ENCODE results near the gene POLR3K. TPM values are rescaled to one million over a fixed set of nuclear protein-coding genes. Genes with fewer than 3 reads are reported as not detected.

POLR3K gene
- total RNA-seq, 2 donors from 2014 or later = 31.1 to 35.8 TPM

DNA sequence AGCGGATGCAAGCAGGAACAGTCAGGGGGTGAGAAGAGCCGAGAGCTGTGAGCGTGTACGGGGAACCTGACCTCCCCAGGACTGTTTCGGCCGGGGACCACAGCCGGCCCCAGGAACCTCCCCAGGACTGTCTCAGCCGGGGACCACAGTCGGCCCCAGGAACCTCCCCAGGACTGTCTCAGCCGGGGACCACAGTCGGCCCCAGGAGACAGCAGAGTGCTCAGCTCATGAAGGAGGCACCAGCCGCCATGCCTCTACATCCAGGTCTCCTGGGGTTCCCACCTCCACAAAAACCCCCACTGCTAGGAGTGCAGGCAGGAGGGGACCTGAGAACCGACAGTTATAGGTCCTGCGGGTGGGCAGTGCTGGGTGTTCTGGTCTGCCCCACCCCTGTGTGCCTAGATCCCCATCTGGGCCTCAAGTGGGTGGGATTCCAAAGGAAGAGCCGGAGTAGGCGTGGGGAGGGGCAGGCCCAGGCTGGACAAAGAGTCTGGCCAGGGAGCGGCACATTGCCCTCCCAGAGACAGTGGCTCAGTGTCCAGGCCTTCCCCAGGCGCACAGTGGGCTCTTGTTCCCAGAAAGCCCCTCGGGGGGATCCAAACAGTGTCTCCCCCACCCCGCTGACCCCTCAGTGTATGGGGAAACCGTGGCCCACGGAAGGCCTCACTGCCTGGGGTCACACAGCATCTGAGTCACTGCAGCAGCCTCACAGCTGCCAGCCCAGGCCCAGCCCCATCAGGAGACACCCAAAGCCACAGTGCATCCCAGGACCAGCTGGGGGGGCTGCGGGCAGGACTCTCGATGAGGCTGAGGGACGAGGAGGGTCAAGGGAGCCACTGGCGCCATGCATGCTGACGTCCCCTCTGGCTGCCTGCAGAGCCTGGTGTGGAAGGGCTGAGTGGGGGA lies 14.7 kb upstream of the POLR3K start:
- Mint-ChIP-seq H3K4me3 (no peak overlapping the region), H3K4me1 (peaks cover 24% of the 10 kb centered on the region), H3K36me3 (ENCODE audit: low read depth) (peaks cover 6% of the 10 kb centered on the region), H3K9me3 (no peaks in the 10 kb centered on the region), H3K27me3 (ENCODE audit: insufficient read depth) (no peaks in the 10 kb centered on the region), H3K27ac (peak overlapping the region; percentile 61)
- peaks cover 14% of the 10 kb centered on the region for H3K36me3 ChIP-seq (ENCODE audit: control insufficient read depth, insufficient read depth, low read length)
- peak overlapping the region; percentile 53 for H3K27ac ChIP-seq (ENCODE audit: low read depth, low read length)
- DNase-seq = no peak
- TF ChIP-seq, protein P1, sequence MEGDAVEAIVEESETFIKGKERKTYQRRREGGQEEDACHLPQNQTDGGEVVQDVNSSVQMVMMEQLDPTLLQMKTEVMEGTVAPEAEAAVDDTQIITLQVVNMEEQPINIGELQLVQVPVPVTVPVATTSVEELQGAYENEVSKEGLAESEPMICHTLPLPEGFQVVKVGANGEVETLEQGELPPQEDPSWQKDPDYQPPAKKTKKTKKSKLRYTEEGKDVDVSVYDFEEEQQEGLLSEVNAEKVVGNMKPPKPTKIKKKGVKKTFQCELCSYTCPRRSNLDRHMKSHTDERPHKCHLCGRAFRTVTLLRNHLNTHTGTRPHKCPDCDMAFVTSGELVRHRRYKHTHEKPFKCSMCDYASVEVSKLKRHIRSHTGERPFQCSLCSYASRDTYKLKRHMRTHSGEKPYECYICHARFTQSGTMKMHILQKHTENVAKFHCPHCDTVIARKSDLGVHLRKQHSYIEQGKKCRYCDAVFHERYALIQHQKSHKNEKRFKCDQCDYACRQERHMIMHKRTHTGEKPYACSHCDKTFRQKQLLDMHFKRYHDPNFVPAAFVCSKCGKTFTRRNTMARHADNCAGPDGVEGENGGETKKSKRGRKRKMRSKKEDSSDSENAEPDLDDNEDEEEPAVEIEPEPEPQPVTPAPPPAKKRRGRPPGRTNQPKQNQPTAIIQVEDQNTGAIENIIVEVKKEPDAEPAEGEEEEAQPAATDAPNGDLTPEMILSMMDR (conservative IDR thresholded peaks at IDR 0.05) = no peak
- H3K9ac ChIP-seq (ENCODE audit: extremely low read depth, low read length, poor library complexity, severe bottlenecking) = no peak overlapping the region
- H3K27me3 ChIP-seq (ENCODE audit: control insufficient read depth, insufficient read depth, low read length, poor library complexity, severe bottlenecking) = no peaks in the 10 kb centered on the region
- H3K4me3 ChIP-seq (ENCODE audit: low read length) = no peak overlapping the region
- H3K4me1 ChIP-seq (ENCODE audit: control insufficient read depth, insufficient read depth, low read length) = peaks cover 12% of the 10 kb centered on the region
- WGBS, 2 experiments (ENCODE audit: insufficient coverage in 1 of 2, insufficient read length in 1 of 2) = 94 to 95% methylated on average over 18 to 27 of the region's 27 CpGs
- H3K9me3 ChIP-seq (ENCODE audit: control insufficient read depth, low read length) = no peaks in the 10 kb centered on the region

DNA sequence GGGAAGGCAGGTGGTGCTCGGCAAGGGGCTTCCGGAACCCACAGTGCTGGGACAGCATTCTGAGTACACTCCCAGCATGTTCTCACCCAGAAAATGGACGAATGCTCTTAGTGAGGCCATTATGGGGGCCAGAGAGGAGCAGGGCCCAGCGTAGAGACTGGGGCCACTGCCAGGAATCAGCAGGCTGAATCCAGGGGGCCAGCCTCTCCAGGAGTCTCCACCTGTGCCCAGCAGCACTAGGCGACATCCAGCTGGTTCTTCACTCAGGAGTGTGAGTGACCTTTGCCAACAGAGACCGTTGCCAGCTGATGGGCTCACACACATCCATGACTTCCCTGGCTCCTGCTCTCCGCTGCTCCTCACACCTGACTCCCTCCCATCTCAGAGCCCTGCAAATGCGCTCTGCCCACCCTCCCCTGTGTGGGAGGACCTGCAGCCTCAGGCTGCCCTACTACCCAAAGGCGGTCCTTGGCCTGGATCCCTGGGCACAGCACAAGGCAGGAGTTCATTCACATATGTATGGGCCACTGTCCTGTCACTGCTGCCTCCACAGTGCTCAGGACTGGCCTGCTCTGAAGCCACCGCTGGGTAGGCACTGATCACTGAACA lies 13.9 kb upstream of the POLR3K start:
- Mint-ChIP-seq H3K36me3 (ENCODE audit: low read depth) (peaks cover 6% of the 10 kb centered on the region), H3K4me3 (no peak overlapping the region), H3K4me1 (peaks cover 20% of the 10 kb centered on the region), H3K27ac (peak overlapping the region; percentile 61), H3K9me3 (no peaks in the 10 kb centered on the region), H3K27me3 (ENCODE audit: insufficient read depth) (no peaks in the 10 kb centered on the region)
- no peak for DNase-seq
- TF ChIP-seq, protein P1 (conservative IDR thresholded peaks at IDR 0.05) = no peak
- no peak overlapping the region for H3K4me3 ChIP-seq (ENCODE audit: low read length)
- H3K27me3 ChIP-seq (ENCODE audit: control insufficient read depth, insufficient read depth, low read length, poor library complexity, severe bottlenecking) = no peaks in the 10 kb centered on the region
- no peak overlapping the region for H3K9ac ChIP-seq (ENCODE audit: extremely low read depth, low read length, poor library complexity, severe bottlenecking)
- peaks cover 14% of the 10 kb centered on the region for H3K36me3 ChIP-seq (ENCODE audit: control insufficient read depth, insufficient read depth, low read length)
- H3K27ac ChIP-seq (ENCODE audit: low read depth, low read length) = no peak overlapping the region
- no peaks in the 10 kb centered on the region for H3K9me3 ChIP-seq (ENCODE audit: control insufficient read depth, low read length)
- WGBS, 2 experiments (ENCODE audit: insufficient coverage in 1 of 2, insufficient read length in 1 of 2) = 94% methylated on average over 9 to 10 of the region's 10 CpGs
- peaks cover 12% of the 10 kb centered on the region for H3K4me1 ChIP-seq (ENCODE audit: control insufficient read depth, insufficient read depth, low read length)

DNA sequence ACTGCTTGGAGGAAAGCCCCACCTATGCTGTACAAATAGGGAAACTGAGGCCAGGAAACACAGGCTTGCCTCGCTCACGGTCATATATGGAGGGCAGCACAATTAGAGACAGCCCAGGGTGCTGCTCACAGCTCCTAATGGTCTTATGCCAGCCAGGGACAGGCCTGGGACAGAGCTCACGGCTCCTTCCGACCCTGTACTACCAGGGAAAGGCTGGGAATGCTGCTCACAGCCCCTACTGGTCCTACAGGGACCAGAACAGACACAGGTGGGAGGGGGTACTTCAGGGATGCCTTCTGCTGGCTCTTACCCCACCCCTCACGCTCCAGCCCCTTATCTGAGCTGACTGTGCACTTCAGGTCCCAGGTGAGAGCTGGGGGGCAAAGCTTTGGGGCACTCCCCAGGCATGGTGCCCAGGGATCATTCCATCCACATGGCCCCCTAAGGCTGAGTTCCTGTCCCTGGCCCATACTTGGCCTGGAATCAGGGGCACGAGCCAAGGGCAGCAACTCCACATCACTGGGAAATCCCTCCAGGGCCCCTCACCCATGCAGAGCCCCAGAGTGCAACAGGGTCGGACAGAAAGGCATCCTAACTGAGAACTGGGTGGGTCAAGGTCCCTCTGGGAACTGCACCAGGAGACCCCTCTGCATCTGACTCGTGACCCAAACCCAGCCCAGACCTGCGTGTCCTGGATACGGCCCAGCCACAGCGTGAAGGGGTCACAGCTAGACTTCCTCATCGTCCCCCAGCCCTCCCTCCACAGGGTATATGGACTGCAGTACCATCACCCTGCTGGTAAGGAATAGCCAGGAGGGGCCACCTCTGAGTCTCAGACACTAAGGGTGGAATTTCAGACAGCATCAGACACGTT lies 13.1 kb upstream of the POLR3K start:
- H3K4me3 Mint-ChIP-seq = no peak overlapping the region
- Histone ChIP-seq H3K36me3 (ENCODE audit: control insufficient read depth, insufficient read depth, low read length) (peaks cover 14% of the 10 kb centered on the region), H3K27me3 (ENCODE audit: control insufficient read depth, insufficient read depth, low read length, poor library complexity, severe bottlenecking) (no peaks in the 10 kb centered on the region), H3K4me3 (ENCODE audit: low read length) (no peak overlapping the region), H3K9me3 (ENCODE audit: control insufficient read depth, low read length) (no peaks in the 10 kb centered on the region), H3K27ac (ENCODE audit: low read depth, low read length) (no peak overlapping the region), H3K4me1 (ENCODE audit: control insufficient read depth, insufficient read depth, low read length) (peaks cover 12% of the 10 kb centered on the region), H3K9ac (ENCODE audit: extremely low read depth, low read length, poor library complexity, severe bottlenecking) (no peak overlapping the region)
- WGBS, 2 experiments (ENCODE audit: insufficient coverage in 1 of 2, insufficient read length in 1 of 2) = 92 to 94% methylated on average over 9 to 13 of the region's 13 CpGs
- peaks cover 20% of the 10 kb centered on the region for H3K4me1 Mint-ChIP-seq
- DNase-seq = no peak
- peaks cover 6% of the 10 kb centered on the region for H3K36me3 Mint-ChIP-seq (ENCODE audit: low read depth)
- H3K27ac Mint-ChIP-seq = peak overlapping the region; percentile 13
- no peaks in the 10 kb centered on the region for H3K9me3 Mint-ChIP-seq
- TF ChIP-seq, protein P1 (conservative IDR thresholded peaks at IDR 0.05) = no peak
- H3K27me3 Mint-ChIP-seq (ENCODE audit: insufficient read depth) = no peaks in the 10 kb centered on the region
